Left ventricle myocardium inferior (tissue), 1 donor: ENCODE measurements around the gene HSPA1B. TPM values are rescaled to one million over a fixed set of nuclear protein-coding genes. Genes with fewer than 3 reads are reported as not detected.

Experiments used
- DNase-seq: peaks from one replicate; pipeline ENCODE4 v3.0.0-alpha.2; 2020
- H3K27ac ChIP-seq: fragments of 200-600 bp; replicated peaks from 2 replicates; pipeline ENCODE4 v1.8.0; 2021
- H3K27me3 ChIP-seq: fragments of 200-600 bp; 2 replicates; pipeline ENCODE4 v1.8.0; 2021; ENCODE audit warnings: low read depth
- H3K36me3 ChIP-seq: fragments of 200-600 bp; 2 replicates; pipeline ENCODE4 v1.8.0; 2021
- H3K4me1 ChIP-seq: fragments of 200-600 bp; 2 replicates; pipeline ENCODE4 v1.8.0; 2021
- H3K4me3 ChIP-seq: fragments of 200-600 bp; 2 replicates; pipeline ENCODE4 v1.8.0; 2021; ENCODE audit warnings: mild to moderate bottlenecking, moderate library complexity
- H3K9me3 ChIP-seq: fragments of 200-600 bp; replicated peaks from 2 replicates; pipeline ENCODE4 v1.8.0; 2021
- intact Hi-C: fragments of 100-400 bp; cut with micrococcal nuclease; formaldehyde crosslinking; loops from one replicate; pipeline ENCODE4 v1.11.0; 2022
- total RNA-seq: library from RNA; stranded (reverse); fragmentation: NEBNext Ultra II Directional; extraction: Animal tissue kit (Norgen Biotek cat#: 25700); gene quantifications from one replicate; pipeline ENCODE4 v1.2.1, GENCODE V29; 2021
- TF ChIP-seq, protein P1 (sequence below): fragments of 200-600 bp; IDR thresholded peaks from 2 replicates; pipeline ENCODE4 v1.8.0; 2021; ENCODE audit warnings: antibody characterized with exemption, mild to moderate bottlenecking, borderline replicate concordance
- donor health status: DM: no; HTN: yes; CAD: no; lungs with severe emphysema.

Gene HSPA1B
- total RNA-seq, 1 donor from 2014 or later, result 184 TPM

DNA sequence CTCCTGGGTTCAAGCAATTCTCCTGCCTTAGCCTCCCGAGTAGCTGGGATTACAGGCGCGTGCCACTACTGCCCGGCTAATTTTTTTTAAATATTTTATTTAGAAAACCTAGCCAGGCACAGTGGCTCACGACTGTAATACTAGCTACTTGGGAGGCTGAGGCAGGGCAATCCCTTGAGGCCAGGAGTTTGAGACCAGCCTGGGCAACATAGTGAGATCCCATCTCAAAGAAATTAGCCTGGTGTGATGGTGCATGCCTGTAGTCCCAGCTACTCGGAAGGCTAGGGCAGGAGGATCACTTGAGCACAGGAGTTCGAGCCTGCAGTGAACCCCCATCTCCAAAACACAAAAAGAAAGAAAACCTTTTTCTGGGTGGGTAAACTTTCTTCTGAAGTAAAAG, 48.8 kb downstream of the HSPA1B start:
- Histone ChIP-seq H3K27ac (no peak overlapping the region), H3K27me3 (no peaks in the 10 kb centered on the region), H3K36me3 (peaks cover 18% of the 10 kb centered on the region), H3K4me1 (no peaks in the 10 kb centered on the region), H3K9me3 (no peaks in the 10 kb centered on the region), H3K4me3 (no peak overlapping the region)
- DNase-seq, result no peak
- TF ChIP-seq, protein P1, sequence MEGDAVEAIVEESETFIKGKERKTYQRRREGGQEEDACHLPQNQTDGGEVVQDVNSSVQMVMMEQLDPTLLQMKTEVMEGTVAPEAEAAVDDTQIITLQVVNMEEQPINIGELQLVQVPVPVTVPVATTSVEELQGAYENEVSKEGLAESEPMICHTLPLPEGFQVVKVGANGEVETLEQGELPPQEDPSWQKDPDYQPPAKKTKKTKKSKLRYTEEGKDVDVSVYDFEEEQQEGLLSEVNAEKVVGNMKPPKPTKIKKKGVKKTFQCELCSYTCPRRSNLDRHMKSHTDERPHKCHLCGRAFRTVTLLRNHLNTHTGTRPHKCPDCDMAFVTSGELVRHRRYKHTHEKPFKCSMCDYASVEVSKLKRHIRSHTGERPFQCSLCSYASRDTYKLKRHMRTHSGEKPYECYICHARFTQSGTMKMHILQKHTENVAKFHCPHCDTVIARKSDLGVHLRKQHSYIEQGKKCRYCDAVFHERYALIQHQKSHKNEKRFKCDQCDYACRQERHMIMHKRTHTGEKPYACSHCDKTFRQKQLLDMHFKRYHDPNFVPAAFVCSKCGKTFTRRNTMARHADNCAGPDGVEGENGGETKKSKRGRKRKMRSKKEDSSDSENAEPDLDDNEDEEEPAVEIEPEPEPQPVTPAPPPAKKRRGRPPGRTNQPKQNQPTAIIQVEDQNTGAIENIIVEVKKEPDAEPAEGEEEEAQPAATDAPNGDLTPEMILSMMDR, result no peak
- intact Hi-C loops, result no loop called here

DNA sequence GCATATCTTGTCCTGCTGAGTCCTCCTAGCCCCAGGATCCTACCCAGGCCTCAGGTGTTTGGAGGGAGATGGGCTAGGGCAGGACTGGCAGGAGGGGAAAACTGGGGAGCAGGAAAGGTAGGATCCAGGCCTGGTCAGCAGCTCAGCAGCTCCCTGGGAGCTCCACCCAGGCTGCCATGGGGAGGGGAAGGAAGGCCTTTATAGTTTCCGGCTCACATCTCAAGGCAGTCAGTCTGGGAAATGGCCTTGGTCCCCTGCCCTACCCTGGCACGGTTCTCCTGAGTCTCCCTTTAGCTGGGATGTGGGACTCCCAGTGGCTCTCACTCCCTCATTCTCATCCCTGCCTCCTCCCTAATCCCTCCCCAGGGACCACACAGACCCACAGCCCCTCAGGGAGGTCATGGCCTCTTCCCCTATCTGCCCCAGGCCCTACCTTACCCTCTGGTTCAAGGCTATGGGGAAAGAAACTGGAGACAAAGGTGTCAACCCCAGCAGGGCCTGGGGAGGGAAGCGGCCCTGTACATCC, 49.6 kb downstream of the HSPA1B start:
- Histone ChIP-seq H3K4me3 (no peak overlapping the region), H3K4me1 (no peaks in the 10 kb centered on the region), H3K27ac (no peak overlapping the region), H3K9me3 (no peaks in the 10 kb centered on the region), H3K36me3 (peaks cover 24% of the 10 kb centered on the region), H3K27me3 (no peaks in the 10 kb centered on the region)
- intact Hi-C loops, result no loop called here
- no peak for DNase-seq
- TF ChIP-seq, protein P1, result no peak

DNA sequence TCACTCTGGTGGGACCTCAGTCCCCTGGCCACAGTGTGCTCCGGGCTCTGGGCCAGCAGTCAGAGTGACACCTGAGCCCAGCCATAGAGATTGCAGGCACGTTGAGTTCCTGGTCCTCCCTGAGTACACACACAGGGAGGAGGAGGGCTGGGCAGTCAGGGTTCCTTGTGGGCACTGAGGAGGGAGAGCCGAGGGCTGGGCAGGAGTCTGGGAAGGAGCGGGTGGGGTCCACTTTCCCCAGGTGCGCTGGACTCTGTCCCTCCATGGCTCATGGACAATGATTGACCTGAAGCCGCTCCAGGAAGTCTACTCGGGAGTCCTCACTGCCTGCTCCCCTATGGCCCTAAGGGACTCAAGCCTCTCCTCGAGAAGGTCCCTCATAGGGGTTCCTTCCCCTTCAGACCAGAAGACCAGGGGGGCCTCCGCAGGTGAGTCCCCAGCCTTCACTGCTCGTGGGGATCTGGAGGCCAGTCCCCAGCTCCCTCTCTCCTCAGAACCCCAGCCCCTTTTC, 50.2 kb downstream of the HSPA1B start:
- no peaks in the 10 kb centered on the region for H3K4me1 ChIP-seq
- H3K36me3 ChIP-seq, result peaks cover 28% of the 10 kb centered on the region
- H3K27ac ChIP-seq, result no peak overlapping the region
- no peak overlapping the region for H3K4me3 ChIP-seq
- TF ChIP-seq, protein P1, result no peak
- DNase-seq, result no peak
- intact Hi-C loops, result no loop called here
- H3K9me3 ChIP-seq, result no peaks in the 10 kb centered on the region
- H3K27me3 ChIP-seq, result no peaks in the 10 kb centered on the region

DNA sequence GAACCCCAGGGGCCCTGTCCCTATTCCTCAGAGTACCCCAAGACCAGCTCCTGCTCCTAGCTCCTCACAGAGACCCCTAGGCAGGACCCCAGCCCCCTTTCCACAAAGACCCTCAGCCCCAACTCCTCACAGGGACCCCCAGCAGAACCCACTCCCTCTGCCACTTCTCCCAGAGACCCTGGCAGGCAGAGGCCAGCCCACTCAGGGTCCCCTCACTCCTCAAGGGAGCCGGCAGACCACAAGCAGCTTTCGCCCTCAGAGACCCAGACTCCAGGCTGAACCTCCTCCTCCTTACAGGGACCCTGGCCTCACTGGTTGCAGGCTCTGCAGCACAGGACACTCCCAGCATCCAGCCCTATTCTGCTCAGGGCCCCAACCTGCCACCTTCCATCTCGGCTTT, 50.7 kb downstream of the HSPA1B start:
- TF ChIP-seq, protein P1, result no peak
- H3K36me3 ChIP-seq, result peaks cover 34% of the 10 kb centered on the region
- no peaks in the 10 kb centered on the region for H3K27me3 ChIP-seq
- H3K4me3 ChIP-seq, result no peak overlapping the region
- no peaks in the 10 kb centered on the region for H3K4me1 ChIP-seq
- no peak for DNase-seq
- no peak overlapping the region for H3K27ac ChIP-seq
- intact Hi-C loops, result no loop called here
- no peaks in the 10 kb centered on the region for H3K9me3 ChIP-seq

DNA sequence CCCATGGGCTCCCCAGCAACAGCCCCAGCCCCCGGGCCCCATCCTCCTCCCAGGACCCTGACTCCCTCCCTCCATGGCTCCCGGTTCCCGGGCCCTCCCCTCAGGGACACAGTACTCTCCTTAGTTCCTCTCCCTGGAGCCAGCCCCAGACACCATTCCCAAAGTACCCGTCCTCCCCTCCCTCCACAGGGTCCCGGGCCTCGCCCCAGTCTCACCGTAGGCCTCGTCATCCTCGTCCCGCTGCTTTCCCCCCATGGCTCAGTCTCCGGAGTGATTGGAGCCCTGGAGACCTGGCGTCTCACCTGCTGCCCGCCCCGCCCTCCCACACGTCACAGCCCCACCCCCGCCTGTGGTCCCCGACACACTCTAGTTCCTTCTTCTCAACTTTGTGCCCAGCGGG, 51.2 kb downstream of the HSPA1B start, which contains the start of gene SLC44A4:
SLC44A4 (minus strand) TSS at position 272 of the 400 bp plus-strand sequence; CDS start at position 255, 17 bp downstream.
- no peak within 1 kb of the TSS for H3K4me3 ChIP-seq
- DNase-seq, result no peak
- no peaks in the 10 kb centered on the region for H3K4me1 ChIP-seq
- H3K27ac ChIP-seq, result no peak within 1 kb of the TSS
- TF ChIP-seq, protein P1, result no peak
- peaks cover 39% of the 10 kb centered on the region for H3K36me3 ChIP-seq
- intact Hi-C loops, result no loop called here
- no peaks in the 10 kb centered on the region for H3K9me3 ChIP-seq
- H3K27me3 ChIP-seq, result no peaks in the 10 kb centered on the region
